Omental fat pad (tissue), 4 donors: ENCODE measurements around the gene CELA1. TPM values are rescaled to one million over a fixed set of nuclear protein-coding genes. Genes with fewer than 3 reads are reported as not detected.

Experiments
- ATAC-seq: fragments of 150-250 bp; one replicate; pipeline ENCODE4 v1.9.1; 2016; ENCODE audit warnings: mild to moderate bottlenecking, moderate library complexity; ENCODE audit not compliant: low FRiP score
- DNase-seq: peaks from one replicate; pipeline ENCODE4 v3.0.0-alpha.2; 2019; ENCODE audit warnings: low spot score
- total RNA-seq, 4 donors: library from RNA; depleted of rRNA; stranded (reverse); fragments of >200 nt; gene quantifications; one replicate each; pipeline ENCODE4 v1.1.0, GENCODE V29; 2016
- TF ChIP-seq, protein P1 (sequence below), 3 donors: fragments of 450-650 bp; IDR thresholded peaks; one replicate each; pipeline ENCODE4 v1.5.1; 2016 to 2017; ENCODE audit warnings: antibody characterized with exemption in 3 of 3, mild to moderate bottlenecking in 3 of 3, moderate library complexity in 2 of 3

Gene CELA1
- total RNA-seq, 4 donors from 2014 or later: not detected

- DNase-seq (no peak), ATAC-seq (no peak)
- TF ChIP-seq, protein P1, sequence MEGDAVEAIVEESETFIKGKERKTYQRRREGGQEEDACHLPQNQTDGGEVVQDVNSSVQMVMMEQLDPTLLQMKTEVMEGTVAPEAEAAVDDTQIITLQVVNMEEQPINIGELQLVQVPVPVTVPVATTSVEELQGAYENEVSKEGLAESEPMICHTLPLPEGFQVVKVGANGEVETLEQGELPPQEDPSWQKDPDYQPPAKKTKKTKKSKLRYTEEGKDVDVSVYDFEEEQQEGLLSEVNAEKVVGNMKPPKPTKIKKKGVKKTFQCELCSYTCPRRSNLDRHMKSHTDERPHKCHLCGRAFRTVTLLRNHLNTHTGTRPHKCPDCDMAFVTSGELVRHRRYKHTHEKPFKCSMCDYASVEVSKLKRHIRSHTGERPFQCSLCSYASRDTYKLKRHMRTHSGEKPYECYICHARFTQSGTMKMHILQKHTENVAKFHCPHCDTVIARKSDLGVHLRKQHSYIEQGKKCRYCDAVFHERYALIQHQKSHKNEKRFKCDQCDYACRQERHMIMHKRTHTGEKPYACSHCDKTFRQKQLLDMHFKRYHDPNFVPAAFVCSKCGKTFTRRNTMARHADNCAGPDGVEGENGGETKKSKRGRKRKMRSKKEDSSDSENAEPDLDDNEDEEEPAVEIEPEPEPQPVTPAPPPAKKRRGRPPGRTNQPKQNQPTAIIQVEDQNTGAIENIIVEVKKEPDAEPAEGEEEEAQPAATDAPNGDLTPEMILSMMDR (IDR thresholded peaks at IDR 0.05): no peak
Measured at GRCh38 chr12:51374361-51374760, 27.9 kb upstream of the CELA1 start.

- no peak for ATAC-seq
- TF ChIP-seq, protein P1 (IDR thresholded peaks at IDR 0.05): no peak
- DNase-seq: no peak
Measured at GRCh38 chr12:51373187-51373586, 26.7 kb upstream of the CELA1 start.

GRCh38 chr12:51372021-51372420 is 25.5 kb upstream of the CELA1 start:
- ATAC-seq: no peak
- DNase-seq: no peak
- TF ChIP-seq, protein P1 (IDR thresholded peaks at IDR 0.05): no peak

DNA sequence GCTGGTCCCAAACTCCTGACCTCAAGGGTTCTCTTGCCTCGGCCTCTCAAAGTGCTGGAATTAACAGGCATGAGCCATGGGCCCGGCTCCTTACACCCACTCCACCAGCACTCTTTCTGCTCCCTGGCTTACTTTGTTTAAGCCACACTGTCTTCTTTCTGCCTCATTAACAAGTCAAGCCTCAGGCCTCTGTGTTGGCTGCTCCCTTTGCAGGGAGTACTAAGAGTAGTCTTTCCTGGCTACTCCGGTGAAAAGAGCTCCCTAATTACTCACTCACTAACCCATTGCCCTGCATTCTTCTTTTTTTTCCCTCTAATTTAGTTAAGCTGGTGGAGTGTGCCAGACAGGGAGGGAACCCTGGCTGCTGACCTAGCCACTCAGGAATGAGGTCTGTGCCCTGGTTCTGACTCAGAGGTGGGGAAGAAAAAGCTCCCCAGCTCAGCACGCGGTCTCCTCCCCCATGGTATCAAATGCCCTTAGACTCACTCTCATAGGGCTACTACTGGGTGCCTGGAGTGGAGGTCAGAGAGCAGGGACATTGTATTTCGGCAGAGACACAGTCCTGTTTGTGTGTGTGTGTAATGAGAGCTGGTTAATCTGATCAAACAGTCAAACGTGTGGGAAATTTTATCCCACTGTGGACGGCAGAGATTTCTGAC is 24.9 kb upstream of the CELA1 start:
- TF ChIP-seq, protein P1 (IDR thresholded peaks at IDR 0.05): no peak
- ATAC-seq (peak; percentile 97), DNase-seq (peak; percentile 36)

DNA sequence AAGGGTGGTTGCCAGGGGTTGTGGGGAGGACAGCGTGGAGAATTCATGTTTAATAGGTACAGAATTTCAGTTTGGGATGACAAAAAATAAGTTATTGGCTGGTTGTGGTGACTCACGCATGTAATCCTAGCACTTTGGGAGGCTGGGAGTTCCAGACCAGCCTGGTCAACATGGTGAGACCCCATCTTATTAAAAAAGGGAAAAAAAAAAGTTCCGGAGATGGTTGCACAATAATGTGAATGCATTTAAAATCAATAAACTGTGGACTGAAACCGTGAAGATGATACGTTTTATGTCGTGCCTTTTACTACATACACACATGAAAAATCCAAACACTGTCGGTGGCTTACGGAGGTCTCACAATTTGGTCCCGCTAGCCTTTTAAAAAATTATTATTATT is 24.2 kb upstream of the CELA1 start:
- DNase-seq (no peak), ATAC-seq (no peak)
- TF ChIP-seq, protein P1 (IDR thresholded peaks at IDR 0.05): no peak

DNA sequence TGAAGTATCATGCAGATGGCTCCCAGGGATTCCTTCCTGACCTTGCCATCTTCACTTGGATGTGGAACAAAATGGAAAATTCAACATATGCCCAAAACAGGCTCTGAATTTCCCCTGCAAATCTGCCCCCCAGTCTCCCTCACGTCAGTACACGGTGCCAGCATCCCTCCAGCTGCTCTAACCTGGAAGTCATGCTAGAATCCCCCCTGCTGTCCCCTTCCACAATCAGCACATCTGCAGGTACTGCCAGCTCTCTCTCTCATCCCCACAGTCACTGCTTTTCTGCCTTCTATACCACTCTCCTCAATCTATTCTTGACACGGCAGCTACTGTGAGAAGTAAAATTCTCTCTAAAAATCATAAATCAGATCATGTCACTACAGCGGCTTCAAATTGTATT is 23.1 kb upstream of the CELA1 start:
- TF ChIP-seq, protein P1 (IDR thresholded peaks at IDR 0.05): no peak
- ATAC-seq: no peak
- DNase-seq: no peak
